Measurements from ENCODE around the gene RNF103. TPM values are rescaled to one million over a fixed set of nuclear protein-coding genes. Genes with fewer than 3 reads are reported as not detected.
A peak's percentile ranks its signal among the peaks of the same experiment; 100 is the strongest.

RNF103 gene
- total and polyA plus RNA-seq, 2 of the 13 experiments (the other 11 are each of a cell fraction or from before 2014, with no cell fraction given) = 19.8 to 21.1 TPM

DNA sequence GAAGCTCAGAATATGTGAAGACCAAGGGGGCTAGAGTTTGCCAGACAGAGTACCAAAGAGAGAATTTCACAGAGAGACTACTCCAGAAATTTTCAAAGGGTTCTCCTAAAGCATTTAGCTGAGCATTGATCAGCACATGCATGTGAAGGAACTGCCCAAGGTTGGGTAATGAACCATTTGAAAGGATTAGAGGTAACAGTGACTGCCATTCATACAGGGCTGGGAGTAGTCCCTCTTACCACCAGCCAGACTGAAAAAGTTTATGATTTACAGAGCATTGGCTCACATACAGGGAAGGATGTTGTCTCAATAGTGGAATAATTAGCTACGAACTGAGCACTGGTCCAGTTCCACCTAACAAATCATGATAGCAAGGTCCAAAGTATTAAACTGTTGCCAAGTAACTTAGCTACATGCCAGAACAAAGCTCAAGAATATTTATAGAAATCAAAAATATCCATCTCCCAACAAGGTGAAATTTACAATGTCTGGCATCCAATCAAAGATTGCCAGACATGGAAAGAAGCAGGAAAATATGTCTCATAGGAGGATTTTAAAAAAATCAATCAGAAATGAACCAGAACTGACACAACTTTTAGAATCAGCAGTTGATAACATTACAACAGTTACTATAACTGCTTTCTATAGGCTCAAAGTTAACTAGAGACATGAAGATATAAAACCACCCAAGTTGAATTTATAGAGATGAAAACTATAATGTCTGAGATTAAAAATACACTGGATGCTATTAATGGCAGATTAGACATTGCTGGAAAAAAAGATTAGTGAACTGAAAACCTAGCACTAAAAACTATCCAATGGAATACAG lies 25.7 kb upstream of the RNF103 start (continued):
- TF ChIP-seq U2AF1 (optimal IDR thresholded peaks at IDR 0.05; ENCODE audit: low read depth, low read length) (no peak), RAD51 (IDR thresholded peaks at IDR 0.05; ENCODE audit: borderline replicate concordance) (no peak), ZNF121 (CRISPR knock-in tag; IDR thresholded peaks at IDR 0.05) (no peak), MATR3 (CRISPR knock-in tag; IDR thresholded peaks at IDR 0.05) (no peak), SNRNP70 (IDR thresholded peaks at IDR 0.05; ENCODE audit: low read depth, low read length) (no peak), KLF11 (CRISPR knock-in tag; IDR thresholded peaks at IDR 0.05) (no peak), CC2D1A (CRISPR knock-in tag; IDR thresholded peaks at IDR 0.05) (no peak), ZNF674 (CRISPR knock-in tag; IDR thresholded peaks at IDR 0.05; ENCODE audit: low read depth) (no peak), ZNF678 (CRISPR knock-in tag; IDR thresholded peaks at IDR 0.05) (no peak), NFIC (IDR thresholded peaks at IDR 0.05; ENCODE audit: low read length) (peak; percentile 56; the same call in 1 of the 2 replicates), BRCA1 (CRISPR knock-in tag; IDR thresholded peaks at IDR 0.05) (no peak), PHF20 (CRISPR knock-in tag; IDR thresholded peaks at IDR 0.05) (no peak), SOX5 (CRISPR knock-in tag; IDR thresholded peaks at IDR 0.05; ENCODE audit: borderline replicate concordance) (peak; percentile 54; the same call in 1 of the 2 replicates), MAZ (IDR thresholded peaks at IDR 0.05; ENCODE audit: borderline replicate concordance, low read depth, low read length) (no peak), MAZ (CRISPR knock-in tag; IDR thresholded peaks at IDR 0.05; ENCODE audit: low read depth) (no peak), SOX6 (IDR thresholded peaks at IDR 0.05) (no peak), SOX6 (CRISPR knock-in tag; IDR thresholded peaks at IDR 0.05) (no peak; the same call in none of the 2 replicates), POGZ (CRISPR knock-in tag; IDR thresholded peaks at IDR 0.05) (peak; percentile 67), SMAD1 (CRISPR knock-in tag; IDR thresholded peaks at IDR 0.05; ENCODE audit: borderline replicate concordance, low read depth) (no peak), CENPT (CRISPR knock-in tag; IDR thresholded peaks at IDR 0.05; ENCODE audit: low read depth) (no peak), CHD4 (IDR thresholded peaks at IDR 0.05; ENCODE audit: borderline replicate concordance, low read length) (peak; percentile 96; the same call in 1 of the 2 replicates)
- TF ChIP-seq, protein P1, sequence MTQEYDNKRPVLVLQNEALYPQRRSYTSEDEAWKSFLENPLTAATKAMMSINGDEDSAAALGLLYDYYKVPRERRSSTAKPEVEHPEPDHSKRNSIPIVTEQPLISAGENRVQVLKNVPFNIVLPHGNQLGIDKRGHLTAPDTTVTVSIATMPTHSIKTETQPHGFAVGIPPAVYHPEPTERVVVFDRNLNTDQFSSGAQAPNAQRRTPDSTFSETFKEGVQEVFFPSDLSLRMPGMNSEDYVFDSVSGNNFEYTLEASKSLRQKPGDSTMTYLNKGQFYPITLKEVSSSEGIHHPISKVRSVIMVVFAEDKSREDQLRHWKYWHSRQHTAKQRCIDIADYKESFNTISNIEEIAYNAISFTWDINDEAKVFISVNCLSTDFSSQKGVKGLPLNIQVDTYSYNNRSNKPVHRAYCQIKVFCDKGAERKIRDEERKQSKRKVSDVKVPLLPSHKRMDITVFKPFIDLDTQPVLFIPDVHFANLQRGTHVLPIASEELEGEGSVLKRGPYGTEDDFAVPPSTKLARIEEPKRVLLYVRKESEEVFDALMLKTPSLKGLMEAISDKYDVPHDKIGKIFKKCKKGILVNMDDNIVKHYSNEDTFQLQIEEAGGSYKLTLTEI (CRISPR knock-in tag; conservative IDR thresholded peaks at IDR 0.05) = no peak
- TF ChIP-seq, protein P2, sequence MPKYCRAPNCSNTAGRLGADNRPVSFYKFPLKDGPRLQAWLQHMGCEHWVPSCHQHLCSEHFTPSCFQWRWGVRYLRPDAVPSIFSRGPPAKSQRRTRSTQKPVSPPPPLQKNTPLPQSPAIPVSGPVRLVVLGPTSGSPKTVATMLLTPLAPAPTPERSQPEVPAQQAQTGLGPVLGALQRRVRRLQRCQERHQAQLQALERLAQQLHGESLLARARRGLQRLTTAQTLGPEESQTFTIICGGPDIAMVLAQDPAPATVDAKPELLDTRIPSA (CRISPR knock-in tag; IDR thresholded peaks at IDR 0.05; ENCODE audit: borderline replicate concordance) = no peak
- TF ChIP-seq, protein P3, sequence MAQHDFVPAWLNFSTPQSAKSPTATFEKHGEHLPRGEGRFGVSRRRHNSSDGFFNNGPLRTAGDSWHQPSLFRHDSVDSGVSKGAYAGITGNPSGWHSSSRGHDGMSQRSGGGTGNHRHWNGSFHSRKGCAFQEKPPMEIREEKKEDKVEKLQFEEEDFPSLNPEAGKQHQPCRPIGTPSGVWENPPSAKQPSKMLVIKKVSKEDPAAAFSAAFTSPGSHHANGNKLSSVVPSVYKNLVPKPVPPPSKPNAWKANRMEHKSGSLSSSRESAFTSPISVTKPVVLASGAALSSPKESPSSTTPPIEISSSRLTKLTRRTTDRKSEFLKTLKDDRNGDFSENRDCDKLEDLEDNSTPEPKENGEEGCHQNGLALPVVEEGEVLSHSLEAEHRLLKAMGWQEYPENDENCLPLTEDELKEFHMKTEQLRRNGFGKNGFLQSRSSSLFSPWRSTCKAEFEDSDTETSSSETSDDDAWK (CRISPR knock-in tag; IDR thresholded peaks at IDR 0.05) = no peak
- TF ChIP-seq, protein P4, sequence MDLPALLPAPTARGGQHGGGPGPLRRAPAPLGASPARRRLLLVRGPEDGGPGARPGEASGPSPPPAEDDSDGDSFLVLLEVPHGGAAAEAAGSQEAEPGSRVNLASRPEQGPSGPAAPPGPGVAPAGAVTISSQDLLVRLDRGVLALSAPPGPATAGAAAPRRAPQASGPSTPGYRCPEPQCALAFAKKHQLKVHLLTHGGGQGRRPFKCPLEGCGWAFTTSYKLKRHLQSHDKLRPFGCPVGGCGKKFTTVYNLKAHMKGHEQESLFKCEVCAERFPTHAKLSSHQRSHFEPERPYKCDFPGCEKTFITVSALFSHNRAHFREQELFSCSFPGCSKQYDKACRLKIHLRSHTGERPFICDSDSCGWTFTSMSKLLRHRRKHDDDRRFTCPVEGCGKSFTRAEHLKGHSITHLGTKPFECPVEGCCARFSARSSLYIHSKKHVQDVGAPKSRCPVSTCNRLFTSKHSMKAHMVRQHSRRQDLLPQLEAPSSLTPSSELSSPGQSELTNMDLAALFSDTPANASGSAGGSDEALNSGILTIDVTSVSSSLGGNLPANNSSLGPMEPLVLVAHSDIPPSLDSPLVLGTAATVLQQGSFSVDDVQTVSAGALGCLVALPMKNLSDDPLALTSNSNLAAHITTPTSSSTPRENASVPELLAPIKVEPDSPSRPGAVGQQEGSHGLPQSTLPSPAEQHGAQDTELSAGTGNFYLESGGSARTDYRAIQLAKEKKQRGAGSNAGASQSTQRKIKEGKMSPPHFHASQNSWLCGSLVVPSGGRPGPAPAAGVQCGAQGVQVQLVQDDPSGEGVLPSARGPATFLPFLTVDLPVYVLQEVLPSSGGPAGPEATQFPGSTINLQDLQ (CRISPR knock-in tag; IDR thresholded peaks at IDR 0.05) = no peak

All from HepG2 (cell line).